HEK293 (cell line): ENCODE data around the gene ARHGAP24.

ENCODE experiments used
- OVOL3 ChIP-seq: fragments of 450-650 bp; formaldehyde crosslinking; IDR thresholded peaks from 2 replicates; pipeline ENCODE4 v1.5.1; 2016; ENCODE audit warnings: missing biosample characterization, missing genetic modification characterization
- ZBTB21 ChIP-seq: fragments of 450-650 bp; formaldehyde crosslinking; IDR thresholded peaks from 2 replicates; pipeline ENCODE4 v1.5.1; 2017; ENCODE audit warnings: missing biosample characterization, missing genetic modification characterization
- ZFP37 ChIP-seq: fragments of 450-650 bp; formaldehyde crosslinking; IDR thresholded peaks from 2 replicates; pipeline ENCODE4 v1.5.1; 2016; ENCODE audit warnings: missing biosample characterization, missing genetic modification characterization
- ZNF114 ChIP-seq: fragments of 450-650 bp; formaldehyde crosslinking; IDR thresholded peaks from 2 replicates; pipeline ENCODE4 v1.5.0; 2017; ENCODE audit warnings: missing biosample characterization, missing genetic modification characterization
- TF ChIP-seq, protein P1 (sequence below): fragments of 450-650 bp; formaldehyde crosslinking; IDR thresholded peaks from 2 replicates; pipeline ENCODE4 v1.5.1; 2016; ENCODE audit warnings: missing biosample characterization, missing genetic modification characterization
- TF ChIP-seq, protein P2 (sequence below): fragments of 450-650 bp; formaldehyde crosslinking; conservative IDR thresholded peaks from 2 replicates; pipeline ENCODE4 v1.5.1; 2016; ENCODE audit warnings: low read depth, missing biosample characterization, missing genetic modification characterization
- TF ChIP-seq, protein P3 (sequence below): fragments of 450-650 bp; formaldehyde crosslinking; IDR thresholded peaks from 2 replicates; pipeline ENCODE4 v1.5.1; 2016; ENCODE audit warnings: missing biosample characterization, missing genetic modification characterization

DNA sequence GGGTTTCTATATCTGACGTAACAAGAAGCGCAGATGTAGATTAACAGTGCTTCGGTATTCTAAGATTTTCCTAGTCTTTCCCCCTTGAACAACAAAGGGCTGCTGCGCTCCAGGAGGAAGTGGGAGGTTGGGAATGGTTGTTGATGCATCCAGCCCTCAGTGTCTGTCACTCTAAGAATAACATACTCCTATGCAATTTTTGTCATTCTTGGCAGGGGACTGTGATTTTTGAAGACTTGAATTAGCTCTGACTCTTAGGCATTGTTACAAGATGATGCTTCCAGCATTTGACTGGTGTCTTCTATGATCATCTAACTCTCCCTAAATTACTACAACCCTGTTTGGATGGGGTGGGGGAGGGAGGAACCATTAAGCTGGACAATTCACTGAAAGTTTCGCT is 394.2 kb downstream of the ARHGAP24 start:
- TF ChIP-seq ZBTB21 (tag by site-specific recombination) (no peak), ZFP37 (tag by site-specific recombination) (no peak), OVOL3 (no peak), ZNF114 (tag by site-specific recombination) (no peak)
- TF ChIP-seq, protein P1, sequence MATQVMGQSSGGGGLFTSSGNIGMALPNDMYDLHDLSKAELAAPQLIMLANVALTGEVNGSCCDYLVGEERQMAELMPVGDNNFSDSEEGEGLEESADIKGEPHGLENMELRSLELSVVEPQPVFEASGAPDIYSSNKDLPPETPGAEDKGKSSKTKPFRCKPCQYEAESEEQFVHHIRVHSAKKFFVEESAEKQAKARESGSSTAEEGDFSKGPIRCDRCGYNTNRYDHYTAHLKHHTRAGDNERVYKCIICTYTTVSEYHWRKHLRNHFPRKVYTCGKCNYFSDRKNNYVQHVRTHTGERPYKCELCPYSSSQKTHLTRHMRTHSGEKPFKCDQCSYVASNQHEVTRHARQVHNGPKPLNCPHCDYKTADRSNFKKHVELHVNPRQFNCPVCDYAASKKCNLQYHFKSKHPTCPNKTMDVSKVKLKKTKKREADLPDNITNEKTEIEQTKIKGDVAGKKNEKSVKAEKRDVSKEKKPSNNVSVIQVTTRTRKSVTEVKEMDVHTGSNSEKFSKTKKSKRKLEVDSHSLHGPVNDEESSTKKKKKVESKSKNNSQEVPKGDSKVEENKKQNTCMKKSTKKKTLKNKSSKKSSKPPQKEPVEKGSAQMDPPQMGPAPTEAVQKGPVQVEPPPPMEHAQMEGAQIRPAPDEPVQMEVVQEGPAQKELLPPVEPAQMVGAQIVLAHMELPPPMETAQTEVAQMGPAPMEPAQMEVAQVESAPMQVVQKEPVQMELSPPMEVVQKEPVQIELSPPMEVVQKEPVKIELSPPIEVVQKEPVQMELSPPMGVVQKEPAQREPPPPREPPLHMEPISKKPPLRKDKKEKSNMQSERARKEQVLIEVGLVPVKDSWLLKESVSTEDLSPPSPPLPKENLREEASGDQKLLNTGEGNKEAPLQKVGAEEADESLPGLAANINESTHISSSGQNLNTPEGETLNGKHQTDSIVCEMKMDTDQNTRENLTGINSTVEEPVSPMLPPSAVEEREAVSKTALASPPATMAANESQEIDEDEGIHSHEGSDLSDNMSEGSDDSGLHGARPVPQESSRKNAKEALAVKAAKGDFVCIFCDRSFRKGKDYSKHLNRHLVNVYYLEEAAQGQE, result no peak
- TF ChIP-seq, protein P2, sequence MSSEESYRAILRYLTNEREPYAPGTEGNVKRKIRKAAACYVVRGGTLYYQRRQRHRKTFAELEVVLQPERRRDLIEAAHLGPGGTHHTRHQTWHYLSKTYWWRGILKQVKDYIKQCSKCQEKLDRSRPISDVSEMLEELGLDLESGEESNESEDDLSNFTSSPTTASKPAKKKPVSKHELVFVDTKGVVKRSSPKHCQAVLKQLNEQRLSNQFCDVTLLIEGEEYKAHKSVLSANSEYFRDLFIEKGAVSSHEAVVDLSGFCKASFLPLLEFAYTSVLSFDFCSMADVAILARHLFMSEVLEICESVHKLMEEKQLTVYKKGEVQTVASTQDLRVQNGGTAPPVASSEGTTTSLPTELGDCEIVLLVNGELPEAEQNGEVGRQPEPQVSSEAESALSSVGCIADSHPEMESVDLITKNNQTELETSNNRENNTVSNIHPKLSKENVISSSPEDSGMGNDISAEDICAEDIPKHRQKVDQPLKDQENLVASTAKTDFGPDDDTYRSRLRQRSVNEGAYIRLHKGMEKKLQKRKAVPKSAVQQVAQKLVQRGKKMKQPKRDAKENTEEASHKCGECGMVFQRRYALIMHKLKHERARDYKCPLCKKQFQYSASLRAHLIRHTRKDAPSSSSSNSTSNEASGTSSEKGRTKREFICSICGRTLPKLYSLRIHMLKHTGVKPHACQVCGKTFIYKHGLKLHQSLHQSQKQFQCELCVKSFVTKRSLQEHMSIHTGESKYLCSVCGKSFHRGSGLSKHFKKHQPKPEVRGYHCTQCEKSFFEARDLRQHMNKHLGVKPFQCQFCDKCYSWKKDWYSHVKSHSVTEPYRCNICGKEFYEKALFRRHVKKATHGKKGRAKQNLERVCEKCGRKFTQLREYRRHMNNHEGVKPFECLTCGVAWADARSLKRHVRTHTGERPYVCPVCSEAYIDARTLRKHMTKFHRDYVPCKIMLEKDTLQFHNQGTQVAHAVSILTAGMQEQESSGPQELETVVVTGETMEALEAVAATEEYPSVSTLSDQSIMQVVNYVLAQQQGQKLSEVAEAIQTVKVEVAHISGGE (tag by site-specific recombination), result no peak
- TF ChIP-seq, protein P3, sequence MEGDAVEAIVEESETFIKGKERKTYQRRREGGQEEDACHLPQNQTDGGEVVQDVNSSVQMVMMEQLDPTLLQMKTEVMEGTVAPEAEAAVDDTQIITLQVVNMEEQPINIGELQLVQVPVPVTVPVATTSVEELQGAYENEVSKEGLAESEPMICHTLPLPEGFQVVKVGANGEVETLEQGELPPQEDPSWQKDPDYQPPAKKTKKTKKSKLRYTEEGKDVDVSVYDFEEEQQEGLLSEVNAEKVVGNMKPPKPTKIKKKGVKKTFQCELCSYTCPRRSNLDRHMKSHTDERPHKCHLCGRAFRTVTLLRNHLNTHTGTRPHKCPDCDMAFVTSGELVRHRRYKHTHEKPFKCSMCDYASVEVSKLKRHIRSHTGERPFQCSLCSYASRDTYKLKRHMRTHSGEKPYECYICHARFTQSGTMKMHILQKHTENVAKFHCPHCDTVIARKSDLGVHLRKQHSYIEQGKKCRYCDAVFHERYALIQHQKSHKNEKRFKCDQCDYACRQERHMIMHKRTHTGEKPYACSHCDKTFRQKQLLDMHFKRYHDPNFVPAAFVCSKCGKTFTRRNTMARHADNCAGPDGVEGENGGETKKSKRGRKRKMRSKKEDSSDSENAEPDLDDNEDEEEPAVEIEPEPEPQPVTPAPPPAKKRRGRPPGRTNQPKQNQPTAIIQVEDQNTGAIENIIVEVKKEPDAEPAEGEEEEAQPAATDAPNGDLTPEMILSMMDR (tag by site-specific recombination), result no peak
